ENCODE data around the gene MBNL3.
"Not testable (repeated sequence)": the region's sequence is repeated elsewhere in the genome, so short reads cannot be mapped to it uniquely, and the experiment has no call there.

MBNL3 gene

GRCh38 chrX:132367984-132368383 lies 120.9 kb downstream of the MBNL3 start:
- DNase-seq = no peak

- DNase-seq = no peak
Measured at GRCh38 chrX:132367314-132367713, 121.5 kb downstream of the MBNL3 start.

- no peak for DNase-seq
Measured at GRCh38 chrX:132365490-132365889, 123.3 kb downstream of the MBNL3 start.

GRCh38 chrX:132364313-132364712 lies 124.5 kb downstream of the MBNL3 start:
- no peak for DNase-seq

GRCh38 chrX:132353430-132353829 lies 135.4 kb downstream of the MBNL3 start:
- DNase-seq = no peak

GRCh38 chrX:132336172-132336571 lies 152.7 kb downstream of the MBNL3 start:
- no peak for DNase-seq

- no peak for DNase-seq
Measured at GRCh38 chrX:132333351-132333750, 155.5 kb downstream of the MBNL3 start.

- DNase-seq = no peak
Measured at GRCh38 chrX:132331532-132331931, 157.3 kb downstream of the MBNL3 start.

- DNase-seq = no peak
Measured at GRCh38 chrX:132331000-132331399, 157.8 kb downstream of the MBNL3 start.

- no peak for DNase-seq
Measured at GRCh38 chrX:132330156-132330729, 158.6 kb downstream of the MBNL3 start.

- not testable (repeated sequence) for DNase-seq
Measured at GRCh38 chrX:132326960-132327359, 161.9 kb downstream of the MBNL3 start.
